PC-3 (cell line): ENCODE measurements around the gene PATL1. TPM values are rescaled to one million over a fixed set of nuclear protein-coding genes. Genes with fewer than 3 reads are reported as not detected.

Experiments used
- ATAC-seq: fragments of 200-7000 bp; cut with Tn5 transposase; 2 replicates; pipeline ENCODE4 v1.9.1; 2020; ENCODE audit warnings: mild to moderate bottlenecking, moderate library complexity
- BruUV-seq: library from RNA; stranded (reverse); fragments of 400-500 nt; replicated peaks from 2 replicates; lab custom pipeline; 2021; lab: Mats Ljungman, UMichigan
- CTCF ChIA-PET: fragments of 300-600 bp; sonication (Branson Sonifier 250); formaldehyde crosslinking; loops from one replicate; lab custom pipeline; 2022; ENCODE audit warnings: antibody characterized with exemption; lab: Charles Lee
- POLR2A ChIA-PET: fragments of 300-600 bp; sonication (Branson Sonifier 250); formaldehyde crosslinking; loops from one replicate; lab custom pipeline; 2022; ENCODE audit warnings: antibody characterized with exemption; ENCODE audit not compliant: unreplicated experiment; lab: Charles Lee
- DNase-seq: peaks from one replicate; pipeline ENCODE4 v3.0.0-alpha.2; 2015
- H2AFZ ChIP-seq: fragments of 300-600 bp; sonication (generic); 2 replicates; pipeline ENCODE4 v1.6.0; 2016; ENCODE audit warnings: antibody characterized with exemption, low read length
- H3F3A ChIP-seq: fragments of 300-600 bp; sonication (generic); one replicate; pipeline ENCODE4 v1.6.0; 2017; ENCODE audit warnings: antibody characterized with exemption, low read length, control low read depth, mild to moderate bottlenecking; ENCODE audit not compliant: unreplicated experiment
- H3K27ac ChIP-seq: fragments of 300-600 bp; sonication (generic); 2 replicates; pipeline ENCODE4 v1.5.1; 2016; ENCODE audit warnings: mild to moderate bottlenecking, low read length
- H3K27me3 ChIP-seq: fragments of 300-600 bp; sonication (generic); 2 replicates; pipeline ENCODE4 v1.6.1; 2016; ENCODE audit warnings: low read length, mixed read lengths
- H3K36me3 ChIP-seq: fragments of 300-600 bp; sonication (generic); 2 replicates; pipeline ENCODE4 v1.6.1; 2016; ENCODE audit warnings: low read depth, mixed run types, low read length, mixed read lengths
- H3K4me1 ChIP-seq: fragments of 300-600 bp; sonication (generic); 2 replicates; pipeline ENCODE4 v1.5.1; 2016; ENCODE audit warnings: low read length; ENCODE audit not compliant: insufficient read depth
- H3K4me2 ChIP-seq: fragments of 300-600 bp; sonication (generic); 2 replicates; pipeline ENCODE4 v1.6.0; 2016; ENCODE audit warnings: low read length
- H3K4me3 ChIP-seq: fragments of 300-600 bp; sonication (generic); 2 replicates; pipeline ENCODE4 v1.5.1; 2016; ENCODE audit warnings: mild to moderate bottlenecking, low read length, mixed read lengths
- H3K79me2 ChIP-seq: fragments of 300-600 bp; sonication (generic); 2 replicates; pipeline ENCODE4 v1.6.1; 2017; ENCODE audit warnings: low read length, mixed read lengths
- H3K9ac ChIP-seq: fragments of 300-600 bp; sonication (generic); 2 replicates; pipeline ENCODE4 v1.6.0; 2016; ENCODE audit warnings: mild to moderate bottlenecking, low read length
- H3K9me2 ChIP-seq: fragments of 300-600 bp; sonication (generic); replicated peaks from 2 replicates; pipeline ENCODE4 v1.6.1; 2016; ENCODE audit warnings: mixed run types, low read length, mixed read lengths
- H3K9me3 ChIP-seq: fragments of 300-600 bp; sonication (generic); 2 replicates; pipeline ENCODE4 v1.6.1; 2016; ENCODE audit warnings: low read length, mixed read lengths
- H4K20me1 ChIP-seq: fragments of 300-600 bp; sonication (generic); 2 replicates; pipeline ENCODE4 v1.6.1; 2016; ENCODE audit warnings: low read length, mixed read lengths
- EZH2 ChIP-seq: fragments of 300-600 bp; sonication (generic); IDR thresholded peaks from one replicate; pipeline ENCODE4 v1.6.1; 2017; ENCODE audit warnings: antibody characterized with exemption, mild to moderate bottlenecking, low read length; ENCODE audit not compliant: unreplicated experiment
- EZH2phosphoT487 ChIP-seq: fragments of 300-600 bp; sonication (generic); IDR thresholded peaks from 2 replicates; pipeline ENCODE4 v1.6.1; 2018; ENCODE audit warnings: mild to moderate bottlenecking, antibody characterized with exemption, low read length, borderline replicate concordance
- intact Hi-C: fragments of 100-400 bp; cut with micrococcal nuclease; formaldehyde crosslinking; loops from 2 replicates; pipeline ENCODE4 v1.9.0; 2023
- total RNA-seq: library from RNA; depleted of rRNA; stranded (reverse); fragments of >200 nt; gene quantifications from 2 replicates; pipeline ENCODE4 v1.2.3, GENCODE V29; 2014
- TF ChIP-seq, protein P1 (sequence below): fragments of 300-600 bp; sonication (generic); conservative IDR thresholded peaks from 2 replicates; pipeline ENCODE4 v1.5.1; 2017; ENCODE audit warnings: antibody characterized with exemption, low read depth, mild to moderate bottlenecking, low read length

The PATL1 gene
- total RNA-seq, 1 experiment from 2014 or later = 18.1 TPM

- intact Hi-C loops = loop anchor here (2.0 to 10.0 kb wide), 4 partner anchors 53 to 137 kb away; partner anchors contain the start of genes OSBP and STX3
- Histone ChIP-seq H3K9me3 (no peaks in the 10 kb centered on the region), H3K4me3 (peak overlapping the region; percentile 77), H3K79me2 (peaks cover 37% of the 10 kb centered on the region), H3K9ac (peak overlapping the region; percentile 90), H3K27ac (0 out of 2 replicates have a peak overlapping the region, but pooled peaks have one; percentile 40), H3K27me3 (no peaks in the 10 kb centered on the region), H3K4me2 (peak overlapping the region; percentile 93), H3K9me2 (no peaks in the 10 kb centered on the region), H3K4me1 (peaks cover 21% of the 10 kb centered on the region), H2AFZ (peak overlapping the region; percentile 76), H3F3A (no peaks in the 10 kb centered on the region), H3K36me3 (peaks cover 36% of the 10 kb centered on the region), H4K20me1 (peaks cover 11% of the 10 kb centered on the region)
- CTCF ChIA-PET = no interaction called here
- POLR2A ChIA-PET = no interaction called here
- BruUV-seq = TSS peak; percentile 51
- TF ChIP-seq EZH2phosphoT487 (no peak), EZH2 (no peak)
- TF ChIP-seq, protein P1, sequence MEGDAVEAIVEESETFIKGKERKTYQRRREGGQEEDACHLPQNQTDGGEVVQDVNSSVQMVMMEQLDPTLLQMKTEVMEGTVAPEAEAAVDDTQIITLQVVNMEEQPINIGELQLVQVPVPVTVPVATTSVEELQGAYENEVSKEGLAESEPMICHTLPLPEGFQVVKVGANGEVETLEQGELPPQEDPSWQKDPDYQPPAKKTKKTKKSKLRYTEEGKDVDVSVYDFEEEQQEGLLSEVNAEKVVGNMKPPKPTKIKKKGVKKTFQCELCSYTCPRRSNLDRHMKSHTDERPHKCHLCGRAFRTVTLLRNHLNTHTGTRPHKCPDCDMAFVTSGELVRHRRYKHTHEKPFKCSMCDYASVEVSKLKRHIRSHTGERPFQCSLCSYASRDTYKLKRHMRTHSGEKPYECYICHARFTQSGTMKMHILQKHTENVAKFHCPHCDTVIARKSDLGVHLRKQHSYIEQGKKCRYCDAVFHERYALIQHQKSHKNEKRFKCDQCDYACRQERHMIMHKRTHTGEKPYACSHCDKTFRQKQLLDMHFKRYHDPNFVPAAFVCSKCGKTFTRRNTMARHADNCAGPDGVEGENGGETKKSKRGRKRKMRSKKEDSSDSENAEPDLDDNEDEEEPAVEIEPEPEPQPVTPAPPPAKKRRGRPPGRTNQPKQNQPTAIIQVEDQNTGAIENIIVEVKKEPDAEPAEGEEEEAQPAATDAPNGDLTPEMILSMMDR = no peak
- ATAC-seq (no peak), DNase-seq (no peak)
Measured at GRCh38 chr11:59667812-59668187, 1.0 kb downstream of the PATL1 start.

DNA sequence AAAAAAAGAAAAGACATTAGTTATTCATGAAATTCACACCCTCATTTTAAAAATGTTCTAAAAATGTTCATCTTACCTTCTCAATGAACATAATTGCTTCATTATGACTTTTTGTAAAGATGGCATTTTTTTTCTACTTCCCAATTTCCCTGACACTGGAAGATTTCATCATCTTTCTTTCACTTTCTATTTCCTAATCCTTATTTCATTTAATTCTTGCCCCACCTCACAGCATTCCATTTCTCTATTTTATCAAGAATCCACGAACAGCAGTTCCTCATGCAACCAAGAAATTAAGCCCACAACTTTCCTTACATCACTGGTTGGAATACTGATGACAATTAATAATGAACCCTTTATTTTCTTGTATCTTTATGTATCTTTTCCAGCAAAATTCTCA lies 1.9 kb downstream of the PATL1 start:
- peak overlapping the region; percentile 77; the same call in 1 of the 2 replicates for H3K4me3 ChIP-seq
- no TSS peak for BruUV-seq
- peaks cover 41% of the 10 kb centered on the region for H3K36me3 ChIP-seq
- POLR2A ChIA-PET = interaction anchor here (0.6 kb wide), 1 partner anchor 54 kb away, joined by 3 read pairs; no protein-coding TSS in a partner anchor
- peaks cover 21% of the 10 kb centered on the region for H3K4me1 ChIP-seq
- intact Hi-C loops = loop anchor here (10.0 kb wide), 1 partner anchor 138 kb away; no protein-coding TSS in a partner anchor
- H3K27ac ChIP-seq = no peak overlapping the region
- peaks cover 44% of the 10 kb centered on the region for H3K79me2 ChIP-seq
- H2AFZ ChIP-seq = no peak overlapping the region
- TF ChIP-seq, protein P1 = no peak
- TF ChIP-seq EZH2 (no peak), EZH2phosphoT487 (no peak)
- no peaks in the 10 kb centered on the region for H3K9me2 ChIP-seq
- H3K9me3 ChIP-seq = no peaks in the 10 kb centered on the region
- no peak for ATAC-seq
- no peak overlapping the region for H3K9ac ChIP-seq
- peaks cover 11% of the 10 kb centered on the region for H4K20me1 ChIP-seq
- H3K4me2 ChIP-seq = peak overlapping the region; percentile 93
- no peaks in the 10 kb centered on the region for H3K27me3 ChIP-seq
- CTCF ChIA-PET = no interaction called here
- DNase-seq = no peak
- no peaks in the 10 kb centered on the region for H3F3A ChIP-seq

DNA sequence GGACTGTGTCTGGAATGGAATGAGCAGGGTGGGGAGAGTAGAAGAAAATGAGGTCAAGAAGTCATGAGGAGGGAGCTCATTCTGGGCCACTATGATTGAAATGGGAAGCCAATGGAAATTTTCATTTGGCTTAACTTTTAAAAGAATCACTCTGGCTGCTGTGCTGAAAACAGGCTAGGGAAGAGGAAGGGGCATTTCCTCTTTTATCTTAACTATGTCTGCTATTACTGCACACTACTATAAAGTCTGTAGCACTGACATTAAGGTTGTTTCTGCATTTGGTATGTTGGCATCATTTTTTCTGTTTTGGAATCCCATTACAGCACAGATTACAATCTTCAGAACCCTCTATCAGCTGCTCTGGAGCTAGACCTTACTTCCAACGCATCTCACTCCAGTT lies 8.2 kb downstream of the PATL1 start:
- no peaks in the 10 kb centered on the region for H3F3A ChIP-seq
- H4K20me1 ChIP-seq = no peaks in the 10 kb centered on the region
- peaks cover 18% of the 10 kb centered on the region; the same call in 1 of the 2 replicates for H3K79me2 ChIP-seq
- H3K9me2 ChIP-seq = no peaks in the 10 kb centered on the region
- intact Hi-C loops = loop anchor here (10.0 kb wide), 1 partner anchor 144 kb away; no protein-coding TSS in a partner anchor
- no peak overlapping the region for H2AFZ ChIP-seq
- no peaks in the 10 kb centered on the region for H3K27me3 ChIP-seq
- no peak overlapping the region for H3K4me2 ChIP-seq
- H3K4me3 ChIP-seq = no peak overlapping the region
- ChIA-PET CTCF (no interaction called here), POLR2A (no interaction called here)
- H3K36me3 ChIP-seq = peaks cover 78% of the 10 kb centered on the region
- ATAC-seq = no peak
- H3K9me3 ChIP-seq = no peaks in the 10 kb centered on the region
- no peak overlapping the region for H3K9ac ChIP-seq
- no peaks in the 10 kb centered on the region for H3K4me1 ChIP-seq
- no peak for TF ChIP-seq EZH2phosphoT487
- no peak for TF ChIP-seq EZH2
- TF ChIP-seq, protein P1 = no peak
- DNase-seq = no peak
- no peak overlapping the region for H3K27ac ChIP-seq
- no TSS peak for BruUV-seq
